ENCODE measurements around the gene DDX28. TPM values are rescaled to one million over a fixed set of nuclear protein-coding genes. Genes with fewer than 3 reads are reported as not detected.

DDX28 gene, protein sequence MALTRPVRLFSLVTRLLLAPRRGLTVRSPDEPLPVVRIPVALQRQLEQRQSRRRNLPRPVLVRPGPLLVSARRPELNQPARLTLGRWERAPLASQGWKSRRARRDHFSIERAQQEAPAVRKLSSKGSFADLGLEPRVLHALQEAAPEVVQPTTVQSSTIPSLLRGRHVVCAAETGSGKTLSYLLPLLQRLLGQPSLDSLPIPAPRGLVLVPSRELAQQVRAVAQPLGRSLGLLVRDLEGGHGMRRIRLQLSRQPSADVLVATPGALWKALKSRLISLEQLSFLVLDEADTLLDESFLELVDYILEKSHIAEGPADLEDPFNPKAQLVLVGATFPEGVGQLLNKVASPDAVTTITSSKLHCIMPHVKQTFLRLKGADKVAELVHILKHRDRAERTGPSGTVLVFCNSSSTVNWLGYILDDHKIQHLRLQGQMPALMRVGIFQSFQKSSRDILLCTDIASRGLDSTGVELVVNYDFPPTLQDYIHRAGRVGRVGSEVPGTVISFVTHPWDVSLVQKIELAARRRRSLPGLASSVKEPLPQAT
- 8.5 and 8.9 TPM in 2 replicates for total RNA-seq

DNA sequence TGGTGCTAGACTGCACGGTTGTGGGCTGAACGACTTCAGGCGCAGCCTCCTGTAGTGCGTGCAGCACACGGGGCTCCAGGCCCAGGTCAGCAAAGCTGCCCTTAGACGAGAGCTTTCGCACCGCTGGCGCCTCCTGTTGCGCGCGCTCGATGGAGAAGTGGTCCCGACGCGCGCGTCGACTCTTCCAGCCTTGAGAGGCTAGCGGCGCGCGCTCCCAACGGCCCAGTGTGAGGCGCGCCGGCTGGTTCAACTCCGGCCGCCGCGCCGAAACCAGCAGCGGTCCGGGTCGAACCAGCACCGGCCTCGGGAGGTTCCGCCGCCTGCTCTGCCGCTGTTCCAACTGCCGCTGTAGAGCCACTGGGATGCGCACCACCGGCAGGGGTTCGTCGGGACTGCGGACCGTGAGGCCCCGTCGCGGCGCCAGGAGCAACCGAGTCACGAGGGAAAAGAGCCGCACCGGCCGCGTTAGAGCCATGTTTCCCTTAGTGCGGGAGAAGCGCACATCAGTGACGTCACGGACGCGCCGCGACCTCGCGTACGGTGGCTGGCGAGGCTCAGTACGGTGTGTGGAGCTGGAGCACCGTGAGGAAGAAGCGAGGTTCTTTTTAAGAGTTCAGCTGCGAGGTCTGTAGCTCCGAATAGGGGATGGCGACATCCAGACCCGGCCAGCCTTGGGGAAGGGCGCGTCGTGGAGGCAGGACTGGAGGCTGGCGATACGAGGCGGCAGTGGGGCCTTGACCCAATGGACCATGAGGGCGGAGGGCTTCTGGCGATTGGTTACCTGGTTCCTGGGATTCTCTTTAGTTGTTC is at the start of gene DDX28, which contains the start of gene DUS2:
DDX28 (minus strand) TSS at position 505 of the 810 bp plus-strand sequence; CDS start at position 475, 30 bp downstream.
DUS2 (plus strand) TSS at position 557 of the 810 bp plus-strand sequence. CDS start 14,740 bp downstream, outside the sequence.

DNA sequence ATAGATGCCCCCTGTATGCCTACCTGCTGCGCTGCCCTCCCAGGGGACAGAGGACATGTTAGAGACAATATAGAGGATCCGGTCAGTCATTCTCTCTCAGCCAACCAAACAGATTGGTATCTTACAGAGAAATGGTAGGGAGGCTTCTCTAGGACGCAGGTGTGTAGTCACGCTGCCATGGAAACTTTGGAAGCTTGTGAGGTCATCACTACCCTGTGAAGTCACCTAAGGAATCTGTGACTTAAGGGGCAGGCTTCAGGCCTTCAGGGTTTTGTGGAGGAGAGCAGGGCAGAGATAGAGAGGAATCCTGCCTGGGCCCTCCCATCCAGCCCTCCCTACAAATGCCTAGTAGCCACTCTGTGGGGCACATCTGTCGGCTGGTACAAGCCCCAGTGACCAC is 7.4 kb downstream of the DDX28 start, which contains the start of gene DPEP2NB:
DPEP2NB (minus strand) TSS at position 231 of the 400 bp plus-strand sequence; CDS start at position 90, 141 bp downstream.

DNA sequence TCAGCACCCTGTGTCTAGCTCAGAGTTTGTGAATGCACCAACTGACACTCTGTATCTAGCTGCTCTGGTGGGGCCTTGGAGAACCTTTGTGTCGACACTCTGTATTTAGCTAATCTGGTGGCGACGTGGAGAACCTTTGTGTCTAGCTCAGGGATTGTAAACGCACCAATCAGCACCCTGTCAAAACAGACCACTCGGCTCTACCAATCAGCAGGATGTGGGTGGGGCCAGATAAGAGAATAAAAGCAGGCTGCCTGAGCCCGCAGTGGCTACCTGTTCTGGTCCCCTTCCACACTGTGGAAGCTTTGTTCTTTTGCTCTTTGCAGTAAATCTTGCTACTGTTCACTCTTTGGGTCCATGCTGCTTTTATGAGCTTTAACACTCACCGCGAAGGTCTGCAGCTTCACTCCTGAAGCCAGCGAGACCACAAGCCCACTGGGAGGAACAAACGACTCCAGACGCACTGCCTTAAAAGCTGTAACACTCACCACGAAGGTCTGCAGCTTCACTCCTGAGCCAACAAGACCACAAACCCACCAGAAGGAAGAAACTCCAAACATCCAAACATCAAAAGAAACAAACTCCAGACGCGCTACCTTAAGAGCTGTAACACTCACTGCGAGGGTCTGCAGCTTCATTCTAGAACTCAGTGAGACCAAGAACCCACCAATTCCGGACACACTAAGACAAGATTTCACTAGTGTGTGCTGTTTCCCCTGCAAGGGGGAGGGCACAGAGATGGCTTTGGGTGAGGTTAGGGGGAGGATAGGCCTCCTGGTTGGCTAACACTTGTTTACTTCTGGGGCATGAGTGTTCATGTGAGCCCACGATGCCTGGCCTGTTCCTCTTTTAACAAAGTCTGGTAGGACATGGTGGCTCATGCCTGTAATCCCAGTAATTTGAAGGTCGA is 24.0 kb downstream of the DDX28 start, which contains the start of gene DPEP2:
DPEP2 (minus strand) TSS at position 706 of the 910 bp plus-strand sequence. CDS start 6,272 bp downstream, outside the sequence.

DNA sequence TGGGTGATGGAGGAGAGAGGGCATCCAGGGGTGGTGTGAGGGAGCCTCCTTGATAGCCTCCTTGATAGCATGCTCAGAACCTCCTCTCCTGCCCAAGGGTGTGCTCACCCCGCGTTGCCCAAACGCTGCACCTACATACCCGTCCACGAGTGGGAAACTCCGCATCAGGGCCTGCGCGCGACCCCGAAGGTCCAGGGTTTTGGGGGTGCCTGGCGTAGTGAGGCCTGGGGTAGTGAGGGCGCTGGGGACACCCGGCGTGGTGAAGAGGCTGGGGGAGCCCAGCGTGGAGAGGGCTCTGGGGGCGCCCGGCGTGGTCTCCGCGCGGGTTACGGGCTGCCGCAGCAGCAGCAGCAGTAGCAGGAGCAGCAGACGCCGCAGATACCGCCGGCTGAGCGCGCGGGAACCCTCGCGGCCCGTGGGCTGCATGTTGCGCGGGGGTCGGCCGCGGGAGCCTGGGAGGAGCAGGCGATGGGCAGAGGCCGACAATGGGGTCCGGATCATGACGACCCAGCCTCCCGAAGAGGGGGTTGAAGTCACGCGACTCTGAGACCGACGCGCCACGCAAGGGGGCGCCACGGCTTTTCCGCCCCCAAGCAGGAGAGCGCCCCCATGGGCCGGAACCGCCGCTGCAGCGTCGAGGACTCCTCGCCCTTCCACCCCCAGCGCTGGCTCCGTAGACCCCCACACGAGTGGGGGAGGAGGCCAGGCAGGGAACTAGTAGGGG is 42.9 kb downstream of the DDX28 start, which contains the start of gene DPEP3:
DPEP3 (minus strand) TSS at position 545 of the 724 bp plus-strand sequence; CDS start at position 426, 119 bp downstream.

Small RNA genes lying within 50 kb of the gene (small RNA-seq; reads per million reads assigned to genes)
- gene RNU6-359P = not detected

Other genes starting within 250 kb of the DDX28 start
- 4.8 and 6.9 TPM in 2 replicates for gene RANBP10, start 216.7 kb downstream of the DDX28 start, total RNA-seq
- gene TSNAXIP1, start 216.3 kb downstream of the DDX28 start, total RNA-seq = 1.2 and 2.1 TPM in 2 replicates
- gene THAP11, start 180.9 kb downstream of the DDX28 start, total RNA-seq = 15.7 and 17.7 TPM in 2 replicates
- gene NUTF2, start 176.3 kb downstream of the DDX28 start, total RNA-seq = 96.1 and 188 TPM in 2 replicates
- gene CENPT, start 175.5 kb downstream of the DDX28 start, total RNA-seq = 21.3 and 25.9 TPM in 2 replicates
- gene EDC4, start 150.2 kb downstream of the DDX28 start, total RNA-seq = 35.5 and 39.6 TPM in 2 replicates
- 0.32 TPM in 1 of 2 replicates, not detected in the other for gene NRN1L, start 138.3 kb downstream of the DDX28 start, total RNA-seq
- 15.2 and 15.4 TPM in 2 replicates for gene PSKH1, start 130.0 kb downstream of the DDX28 start, total RNA-seq
- gene CTRL, start 91.4 kb downstream of the DDX28 start, total RNA-seq = 0.13 and 0.32 TPM in 2 replicates
- gene PSMB10, start 86.4 kb downstream of the DDX28 start, total RNA-seq = 33.1 and 37.9 TPM in 2 replicates
- 5.1 and 7.3 TPM in 2 replicates for gene LCAT, start 79.1 kb downstream of the DDX28 start, total RNA-seq
- 50.7 and 54.7 TPM in 2 replicates for gene SLC12A4, start 54.6 kb downstream of the DDX28 start, total RNA-seq
- gene DPEP3, start 42.7 kb downstream of the DDX28 start, total RNA-seq = not detected in 2 replicates
- not detected in 2 replicates for gene DPEP2, start 23.7 kb downstream of the DDX28 start, total RNA-seq
- not detected in 2 replicates for gene DPEP2NB, start 7.3 kb downstream of the DDX28 start, total RNA-seq
- 10.5 and 13.2 TPM in 2 replicates for gene DUS2, start 52 bp upstream of the DDX28 start, total RNA-seq
- gene NFATC3, start 62.1 kb upstream of the DDX28 start, total RNA-seq = 32.3 and 39.0 TPM in 2 replicates
- gene ESRP2, start 212.9 kb upstream of the DDX28 start, total RNA-seq = 0.11 and 0.13 TPM in 2 replicates
- gene PLA2G15, start 222.1 kb upstream of the DDX28 start, total RNA-seq = 22.7 and 24.6 TPM in 2 replicates
- 35.3 and 41.3 TPM in 2 replicates for gene SLC7A6, start 241.3 kb upstream of the DDX28 start, total RNA-seq

All from articular chondrocyte of knee joint (primary cell).